PC-9 (cell line): ENCODE data around the gene CDK18. TPM values are rescaled to one million over a fixed set of nuclear protein-coding genes. Genes with fewer than 3 reads are reported as not detected.

Experiments used
- BruUV-seq: library from RNA; stranded (reverse); fragments of 400-500 nt; replicated peaks from 2 replicates; lab custom pipeline; 2021; lab: Mats Ljungman, UMichigan
- CTCF ChIA-PET: fragments of 300-600 bp; sonication (Branson Sonifier 250); formaldehyde crosslinking; loops from one replicate; lab custom pipeline; 2022; ENCODE audit warnings: antibody characterized with exemption; lab: Charles Lee
- POLR2A ChIA-PET: fragments of 300-600 bp; sonication (Branson Sonifier 250); formaldehyde crosslinking; loops from one replicate; lab custom pipeline; 2022; ENCODE audit warnings: antibody characterized with exemption; ENCODE audit not compliant: unreplicated experiment; lab: Charles Lee
- DNase-seq, 2 experiments: peaks; one replicate each; pipeline versions ENCODE4 v3.0.0 to v3.0.0-alpha.2; 2015 to 2022; ENCODE audit warnings: mixed read lengths in 1 of 2
- H2AFZ ChIP-seq: fragments of 200-600 bp; sonication (generic); 2 replicates; pipeline ENCODE4 v1.8.1; 2017; ENCODE audit warnings: antibody characterized with exemption
- H3F3A ChIP-seq: fragments of 200-600 bp; sonication (generic); 2 replicates; pipeline ENCODE4 v1.8.1; 2017; ENCODE audit warnings: antibody characterized with exemption, mild to moderate bottlenecking, low read depth; ENCODE audit not compliant: insufficient read depth
- H3K27ac ChIP-seq: fragments of 200-600 bp; sonication (generic); 2 replicates; pipeline ENCODE4 v1.6.1; 2016; ENCODE audit warnings: mixed run types
- H3K27me3 ChIP-seq: fragments of 200-600 bp; sonication (generic); 2 replicates; pipeline ENCODE4 v1.6.1; 2016; ENCODE audit warnings: low read depth, mixed run types; ENCODE audit not compliant: insufficient read depth
- H3K36me3 ChIP-seq: fragments of 200-600 bp; sonication (generic); 2 replicates; pipeline ENCODE4 v1.6.1; 2016; ENCODE audit warnings: low read depth, mixed run types
- H3K4me1 ChIP-seq: fragments of 200-600 bp; sonication (generic); replicated peaks from 2 replicates; pipeline ENCODE4 v1.6.1; 2016; ENCODE audit warnings: mixed run types; ENCODE audit not compliant: insufficient read depth
- H3K4me2 ChIP-seq: fragments of 200-600 bp; sonication (generic); 2 replicates; pipeline ENCODE4 v1.6.1; 2017; ENCODE audit warnings: mixed run types
- H3K4me3 ChIP-seq: fragments of 200-600 bp; sonication (generic); 2 replicates; pipeline ENCODE4 v1.6.1; 2016; ENCODE audit warnings: mixed run types
- H3K79me2 ChIP-seq: fragments of 200-600 bp; sonication (generic); 2 replicates; pipeline ENCODE4 v1.6.1; 2017; ENCODE audit warnings: low read depth, mixed run types
- H3K9me2 ChIP-seq: fragments of 200-600 bp; sonication (generic); 2 replicates; pipeline ENCODE4 v1.8.1; 2017; ENCODE audit warnings: mild to moderate bottlenecking; ENCODE audit not compliant: insufficient read depth
- H3K9me3 ChIP-seq: fragments of 200-600 bp; sonication (generic); 2 replicates; pipeline ENCODE4 v1.8.1; 2016; ENCODE audit warnings: low read depth; ENCODE audit not compliant: insufficient read depth
- H4K20me1 ChIP-seq: fragments of 200-600 bp; sonication (generic); 2 replicates; pipeline ENCODE4 v1.8.1; 2017; ENCODE audit not compliant: insufficient read depth
- CTCF ChIP-seq: fragments of 200-600 bp; sonication (generic); conservative IDR thresholded peaks from 2 replicates; pipeline ENCODE4 v1.6.1; 2017; ENCODE audit warnings: mixed run types, antibody characterized with exemption, mild to moderate bottlenecking, moderate library complexity
- EZH2 ChIP-seq: fragments of 200-600 bp; sonication (generic); IDR thresholded peaks from 2 replicates; pipeline ENCODE4 v1.8.0; 2017; ENCODE audit warnings: antibody characterized with exemption, low read depth
- intact Hi-C: fragments of 100-400 bp; cut with micrococcal nuclease; formaldehyde crosslinking; loops from one replicate; pipeline ENCODE4 v1.10.0; 2022; ENCODE audit not compliant: unreplicated experiment
- total RNA-seq: library from RNA; stranded (reverse); gene quantifications from 2 replicates; pipeline ENCODE4 v1.2.3, GENCODE V29; 2021

The CDK18 gene
- total RNA-seq, 1 experiment from 2014 or later, result 35.3 TPM

GRCh38 chr1:205473966-205474365 is 30.5 kb upstream of the CDK18 start:
- H3K27me3 ChIP-seq, result 0 out of 2 replicates have a peak, but pooled peaks cover 5% of the 10 kb centered on the region
- no peak overlapping the region for H2AFZ ChIP-seq
- no peaks in the 10 kb centered on the region for H3K9me3 ChIP-seq
- no peak for DNase-seq
- H3K4me3 ChIP-seq, result no peak overlapping the region
- TF ChIP-seq EZH2, result no peak
- TF ChIP-seq CTCF, result no peak
- no TSS peak for BruUV-seq
- no peaks in the 10 kb centered on the region for H3K79me2 ChIP-seq
- no peaks in the 10 kb centered on the region for H4K20me1 ChIP-seq
- peaks cover 16% of the 10 kb centered on the region for H3K4me1 ChIP-seq
- H3K27ac ChIP-seq, result no peak overlapping the region
- H3F3A ChIP-seq, result peaks cover 6% of the 10 kb centered on the region
- H3K36me3 ChIP-seq, result no peaks in the 10 kb centered on the region
- ChIA-PET POLR2A (no interaction called here), CTCF (no interaction called here)
- H3K4me2 ChIP-seq, result no peak overlapping the region
- intact Hi-C loops, result no loop called here
- H3K9me2 ChIP-seq, result no peaks in the 10 kb centered on the region

- no peaks in the 10 kb centered on the region for H3K36me3 ChIP-seq
- no peak overlapping the region for H2AFZ ChIP-seq
- ChIA-PET POLR2A (interaction anchor here (0.6 kb wide), 1 partner anchor 14 kb away, joined by 4 read pairs; no protein-coding TSS in a partner anchor), CTCF (no interaction called here)
- peaks cover 16% of the 10 kb centered on the region for H3K4me1 ChIP-seq
- no TSS peak for BruUV-seq
- intact Hi-C loops, result no loop called here
- TF ChIP-seq EZH2 (no peak), CTCF (no peak)
- H3K27me3 ChIP-seq, result 0 out of 2 replicates have a peak, but pooled peaks cover 4% of the 10 kb centered on the region
- no peak for DNase-seq
- H3F3A ChIP-seq, result peaks cover 6% of the 10 kb centered on the region
- no peak overlapping the region for H3K27ac ChIP-seq
- H3K79me2 ChIP-seq, result no peaks in the 10 kb centered on the region
- no peaks in the 10 kb centered on the region for H3K9me2 ChIP-seq
- no peak overlapping the region for H3K4me3 ChIP-seq
- no peaks in the 10 kb centered on the region for H3K9me3 ChIP-seq
- no peaks in the 10 kb centered on the region for H4K20me1 ChIP-seq
- no peak overlapping the region for H3K4me2 ChIP-seq
Observed at GRCh38 chr1:205474571-205474970, 29.9 kb upstream of the CDK18 start.

GRCh38 chr1:205475855-205476254 is 28.6 kb upstream of the CDK18 start:
- TF ChIP-seq CTCF, result no peak
- TF ChIP-seq EZH2, result no peak

More at GRCh38 chr1:205475855-205476254, 28.6 kb upstream of the CDK18 start:
- H3K27me3 ChIP-seq, result 0 out of 2 replicates have a peak, but pooled peaks cover 2% of the 10 kb centered on the region
- no peaks in the 10 kb centered on the region for H3K36me3 ChIP-seq
- no peaks in the 10 kb centered on the region for H3K9me3 ChIP-seq
- no peak overlapping the region for H3K27ac ChIP-seq
- CTCF ChIA-PET, result interaction anchor here (0.9 kb wide), 1 partner anchor 9 kb away, joined by 3 read pairs; no protein-coding TSS in a partner anchor
- H3K79me2 ChIP-seq, result no peaks in the 10 kb centered on the region
- no peaks in the 10 kb centered on the region for H3K9me2 ChIP-seq
- no TSS peak for BruUV-seq
- no peak overlapping the region for H3K4me3 ChIP-seq
- intact Hi-C loops, result no loop called here
- H3K4me1 ChIP-seq, result peaks cover 16% of the 10 kb centered on the region
- H2AFZ ChIP-seq, result no peak overlapping the region
- DNase-seq, result no peak
- no peak overlapping the region for H3K4me2 ChIP-seq
- POLR2A ChIA-PET, result no interaction called here
- no peaks in the 10 kb centered on the region for H4K20me1 ChIP-seq
- peaks cover 6% of the 10 kb centered on the region for H3F3A ChIP-seq
